HL-60/S4 (cell line): ENCODE measurements around the gene DSCAML1.

Source experiments
- in situ Hi-C: fragments of 300-500 bp; cut with MboI; formaldehyde crosslinking; loops from 2 replicates; pipeline ENCODE4 v1.14.3; 2022; ENCODE audit warnings: low sequenced_read_pairs

DSCAML1 gene

GRCh38 chr11:117833401-117833891 is 36.4 kb upstream of the DSCAML1 start:
- in situ Hi-C loops = no loop called here

- in situ Hi-C loops = no loop called here
These were observed 35.5 kb upstream of the DSCAML1 start for GRCh38 chr11:117832511-117832910.

- in situ Hi-C loops = no loop called here
These were observed 34.8 kb upstream of the DSCAML1 start for GRCh38 chr11:117831661-117832415.

- in situ Hi-C loops = no loop called here
These were observed 33.8 kb upstream of the DSCAML1 start for GRCh38 chr11:117830674-117831351.

- in situ Hi-C loops = no loop called here
These were observed 33.1 kb upstream of the DSCAML1 start for GRCh38 chr11:117830072-117830471.

GRCh38 chr11:117829369-117829725 is 32.3 kb upstream of the DSCAML1 start:
- in situ Hi-C loops = loop anchor here (10.0 kb wide), 1 partner anchor 345 kb away; the partner anchor contains the start of gene SCN2B

- in situ Hi-C loops = loop anchor here (10.0 kb wide), 1 partner anchor 346 kb away; the partner anchor contains the start of gene SCN2B
These were observed 31.8 kb upstream of the DSCAML1 start for GRCh38 chr11:117828611-117829368.

- in situ Hi-C loops = loop anchor here (10.0 kb wide), 1 partner anchor 347 kb away; the partner anchor contains the start of gene SCN2B
These were observed 30.8 kb upstream of the DSCAML1 start for GRCh38 chr11:117827521-117828511.

GRCh38 chr11:117826832-117827231 is 29.8 kb upstream of the DSCAML1 start:
- in situ Hi-C loops = loop anchor here (10.0 kb wide), 1 partner anchor 348 kb away; the partner anchor contains the start of gene SCN2B

- in situ Hi-C loops = loop anchor here (10.0 kb wide), 1 partner anchor 349 kb away; the partner anchor contains the start of gene SCN2B
These were observed 29.2 kb upstream of the DSCAML1 start for GRCh38 chr11:117826190-117826570.

- in situ Hi-C loops = loop anchor here (10.0 kb wide), 1 partner anchor 349 kb away; the partner anchor contains the start of gene SCN2B
These were observed 28.6 kb upstream of the DSCAML1 start for GRCh38 chr11:117825538-117826189.

GRCh38 chr11:117824571-117825537 is 27.8 kb upstream of the DSCAML1 start, which contains the start of gene FXYD2:
Gene FXYD2, minus strand, starts transcription at chr11:117824744. Its CDS starts 66 bp downstream, at chr11:117824678.
- in situ Hi-C loops = loop anchor here (5.0 to 10.0 kb wide), 3 partner anchors 122 to 350 kb away; partner anchors contain the start of gene SCN2B

GRCh38 chr11:117823946-117824420 is 27.0 kb upstream of the DSCAML1 start:
- in situ Hi-C loops = loop anchor here (5.0 to 10.0 kb wide), 3 partner anchors 123 to 351 kb away; partner anchors contain the start of gene SCN2B

- in situ Hi-C loops = loop anchor here (5.0 to 10.0 kb wide), 3 partner anchors 124 to 351 kb away; partner anchors contain the start of gene SCN2B
These were observed 26.4 kb upstream of the DSCAML1 start for GRCh38 chr11:117823294-117823945.

- in situ Hi-C loops = loop anchor here (5.0 to 10.0 kb wide), 3 partner anchors 125 to 352 kb away; partner anchors contain the start of gene SCN2B
These were observed 25.3 kb upstream of the DSCAML1 start for GRCh38 chr11:117822074-117823033.

GRCh38 chr11:117821431-117821830 is 24.4 kb upstream of the DSCAML1 start:
- in situ Hi-C loops = loop anchor here (5.0 to 10.0 kb wide), 3 partner anchors 126 to 353 kb away; partner anchors contain the start of gene SCN2B
